Adrenal gland (tissue), 12 donors: ENCODE measurements around the gene FADS3. TPM values are rescaled to one million over a fixed set of nuclear protein-coding genes. Genes with fewer than 3 reads are reported as not detected.

ENCODE experiments used
- DNase-seq, 7 donors: peaks; one replicate each; pipeline ENCODE4 v3.0.0-alpha.2; 2019 to 2020
- H3K27ac ChIP-seq, 5 donors: fragments of 200-600 bp; sonication (generic) in 4 of 5; 1 replicate in 3 of 5; 2 replicates in 2 of 5; pipeline versions ENCODE4 v1.5.1 to v1.8.0; 2016 to 2020; ENCODE audit warnings: mild to moderate bottlenecking in 1 of 5
- H3K27me3 ChIP-seq: fragments of 200-600 bp; 2 replicates; pipeline ENCODE4 v1.8.0; 2021
- H3K36me3 ChIP-seq, 2 donors: fragments of 200-600 bp; replicated peaks in 1 of 2; 1 replicate in 1 of 2; 2 replicates in 1 of 2; pipeline versions ENCODE4 v1.5.1 to v1.8.0; 2018 to 2022
- H3K4me1 ChIP-seq, 2 donors: fragments of 200-600 bp; replicated peaks in 1 of 2; 1 replicate in 1 of 2; 2 replicates in 1 of 2; pipeline versions ENCODE4 v1.5.1 to v1.8.0; 2018 to 2021
- H3K4me3 ChIP-seq, 4 donors: fragments of 200-600 bp; sonication (generic) in 3 of 4; one replicate each; pipeline ENCODE4 v1.5.1; 2016 to 2018
- H3K9me3 ChIP-seq, 3 donors: fragments of 200-600 bp; sonication (generic) in 1 of 3; replicated peaks in 1 of 3; 1 replicate in 2 of 3; 2 replicates in 1 of 3; pipeline versions ENCODE4 v1.5.1 to v1.8.0; 2016 to 2021
- CTCF ChIP-seq, 6 experiments: fragments of 450-650 bp in 4 of 6; fragments of 200-600 bp in 2 of 6; sonication (generic) in 1 of 6; IDR thresholded peaks; 1 replicate in 5 of 6; 2 replicates in 1 of 6; pipeline versions ENCODE4 v1.5.1 to v1.8.0; 2016 to 2021; ENCODE audit warnings: antibody characterized with exemption in 6 of 6, mild to moderate bottlenecking in 2 of 6, moderate library complexity in 1 of 6
- POLR2A ChIP-seq, 2 donors: fragments of 450-650 bp; IDR thresholded peaks; one replicate each; pipeline ENCODE4 v1.6.1; 2017; ENCODE audit warnings: antibody characterized with exemption in 2 of 2, mild to moderate bottlenecking in 2 of 2, moderate library complexity in 1 of 2
- WGBS, 4 donors: extraction: QIAGEN DNeasy Blood & Tissue Kit in 2 of 4; methylation state at CpG; one replicate each; pipeline versions ENCODE4 v1.1.5 to v1.1.7; 2013 to 2017; 5-methylcytosine and 5-hydroxymethylcytosine counted together
- intact Hi-C, 2 donors: fragments of 100-400 bp; cut with DNase I; formaldehyde crosslinking; loops; one replicate each; pipeline versions ENCODE4 v1.14.1 to v1.15.0; 2022 to 2023
- polyA plus RNA-seq, 3 donors: library from polyadenylated mRNA; stranded (reverse); fragments of 200-250 nt in 2 of 3; fragments of 350-450 nt in 1 of 3; fragmentation: Illumina TruSeq in 1 of 3; extraction: RNeasy Lipid Tissue Mini Kit (QIAGEN cat#74804) in 1 of 3; gene quantifications; one replicate each; pipeline ENCODE4 v1.2.3, GENCODE V29; 2013 to 2014
- total RNA-seq, 9 donors: library from RNA; depleted of rRNA in 4 of 9; stranded (reverse); fragments of >200 nt in 4 of 9; fragments of 120-200 nt in 1 of 9; fragmentation: NEBNext Ultra II Directional in 1 of 9; extraction: Animal tissue kit (Norgen Biotek cat#: 25700) in 1 of 9; gene quantifications; one replicate each; pipeline versions ENCODE4 v1.1.0 to v1.2.4, GENCODE V29; 2013 to 2023
- donor health status: healthy with polysubstance abuse.
- donor health status: Bipolar disorder and iron deficiency.
- donor health status: DM: yes; HTN: yes; CAD: no.
- donor health status: DM: no; HTN: no; CAD: no.
- donor health status: DM: no; HTN: no; CAD: no.
- donor health status: DM: yes; HTN: yes; CAD: no.

FADS3 gene
- total and polyA plus RNA-seq, 12 donors, result 22.2 to 175 (median 105) TPM

GRCh38 chr11:61885784-61886580 lies 5.4 kb downstream of the FADS3 start:
- intact Hi-C loops, result no loop called here
- no peaks in the 10 kb centered on the region for H3K27me3 ChIP-seq
- H3K36me3 ChIP-seq, result no peaks in the 10 kb centered on the region
- WGBS, 4 donors, result 94 to 100% (median 96%) methylated on average over 6 to 13 of the region's 13 CpGs
- H3K27ac ChIP-seq, result no peak overlapping the region
- H3K9me3 ChIP-seq, result no peaks in the 10 kb centered on the region
- peaks cover 17 to 32% of the 10 kb centered on the region in 2 donors for H3K4me1 ChIP-seq
- no peak for DNase-seq
- TF ChIP-seq POLR2A (IDR thresholded peaks at IDR 0.05), result no peak
- H3K4me3 ChIP-seq, result no peak overlapping the region

GRCh38 chr11:61885166-61885778 lies 6.1 kb downstream of the FADS3 start:
- no peak overlapping the region for H3K27ac ChIP-seq
- 88 to 97% (median 92%) methylated on average over 6 to 7 of the region's 7 CpGs for WGBS, 4 donors
- no peaks in the 10 kb centered on the region for H3K36me3 ChIP-seq
- H3K4me3 ChIP-seq, result no peak overlapping the region
- no peaks in the 10 kb centered on the region for H3K9me3 ChIP-seq
- no peak for DNase-seq
- no peaks in the 10 kb centered on the region for H3K27me3 ChIP-seq
- no peak for TF ChIP-seq POLR2A (IDR thresholded peaks at IDR 0.05)
- TF ChIP-seq CTCF (IDR thresholded peaks at IDR 0.05), result no peak
- H3K4me1 ChIP-seq, result peaks cover 10 to 25% of the 10 kb centered on the region in 2 donors
- intact Hi-C loops, result no loop called here

DNA sequence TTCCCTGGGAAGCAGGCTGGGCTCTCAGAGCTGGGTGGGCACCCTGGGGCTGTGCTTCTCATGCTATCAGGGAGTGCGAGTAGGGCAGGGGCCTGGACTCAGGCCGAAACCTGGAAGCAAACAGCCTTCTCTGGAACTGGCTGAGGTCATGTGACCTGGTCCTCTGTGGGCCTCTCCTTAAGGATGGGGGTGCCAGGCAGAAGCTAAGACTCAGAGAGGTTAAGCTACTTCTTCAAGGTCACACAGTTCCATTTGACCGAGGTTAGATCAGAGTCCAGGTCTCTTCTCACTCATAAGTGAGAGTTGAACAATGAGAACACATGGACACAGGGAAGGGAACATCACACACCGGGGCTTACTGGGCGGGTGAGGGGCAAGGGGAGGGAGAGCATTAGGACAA lies 7.4 kb downstream of the FADS3 start:
- Histone ChIP-seq H3K4me3 (no peak overlapping the region), H3K27me3 (no peaks in the 10 kb centered on the region), H3K27ac (no peak overlapping the region), H3K36me3 (no peaks in the 10 kb centered on the region), H3K9me3 (no peaks in the 10 kb centered on the region), H3K4me1 (peaks cover 7 to 18% of the 10 kb centered on the region in 2 donors)
- DNase-seq, result no peak
- TF ChIP-seq CTCF (IDR thresholded peaks at IDR 0.05), result no peak
- TF ChIP-seq POLR2A (IDR thresholded peaks at IDR 0.05), result no peak
- intact Hi-C loops, result no loop called here
- WGBS, 4 donors, result 70 to 81% (median 77%) methylated on average over 3 to 5 of the region's 5 CpGs

DNA sequence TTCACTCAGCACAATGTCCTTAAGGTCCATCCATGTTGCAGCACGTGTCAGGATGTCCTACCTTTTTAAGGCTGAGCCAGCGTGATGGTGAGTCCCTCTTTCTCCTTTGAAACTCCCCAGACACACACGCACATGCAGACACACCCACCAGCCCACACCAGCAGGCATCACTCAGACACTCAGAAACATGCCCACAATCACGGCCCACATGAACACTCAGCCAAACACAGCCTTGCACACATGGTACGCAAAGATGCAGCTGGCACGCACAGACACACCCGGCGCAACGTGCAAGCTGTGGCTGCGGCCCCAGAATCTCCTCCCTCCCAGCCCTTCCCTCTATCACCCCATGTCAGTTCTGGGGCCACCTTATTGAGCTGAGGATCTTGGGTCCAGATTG lies 8.0 kb downstream of the FADS3 start:
- TF ChIP-seq POLR2A (IDR thresholded peaks at IDR 0.05), result no peak
- TF ChIP-seq CTCF (IDR thresholded peaks at IDR 0.05), result no peak
- H3K4me3 ChIP-seq, result no peak overlapping the region
- no peak overlapping the region for H3K27ac ChIP-seq
- 91 to 95% (median 94%) methylated on average over 10 of the region's 10 CpGs for WGBS, 4 donors
- no peaks in the 10 kb centered on the region for H3K27me3 ChIP-seq
- DNase-seq, result no peak
- peaks cover 2 to 12% of the 10 kb centered on the region in 2 donors for H3K4me1 ChIP-seq
- intact Hi-C loops, result no loop called here
- H3K36me3 ChIP-seq, result no peaks in the 10 kb centered on the region
- H3K9me3 ChIP-seq, result no peaks in the 10 kb centered on the region
